NCI-H2029 (cell line): ENCODE results near the gene OTULINL.
A peak's percentile ranks its signal among the peaks of the same experiment; 100 is the strongest.
"Not testable (repeated sequence)": the region's sequence is repeated elsewhere in the genome, so short reads cannot be mapped to it uniquely, and the experiment has no call there.

Experiments used
- DNase-seq: peaks from one replicate; lab custom pipeline; 2025; lab: John Stamatoyannopoulos, UW

The OTULINL gene

DNA sequence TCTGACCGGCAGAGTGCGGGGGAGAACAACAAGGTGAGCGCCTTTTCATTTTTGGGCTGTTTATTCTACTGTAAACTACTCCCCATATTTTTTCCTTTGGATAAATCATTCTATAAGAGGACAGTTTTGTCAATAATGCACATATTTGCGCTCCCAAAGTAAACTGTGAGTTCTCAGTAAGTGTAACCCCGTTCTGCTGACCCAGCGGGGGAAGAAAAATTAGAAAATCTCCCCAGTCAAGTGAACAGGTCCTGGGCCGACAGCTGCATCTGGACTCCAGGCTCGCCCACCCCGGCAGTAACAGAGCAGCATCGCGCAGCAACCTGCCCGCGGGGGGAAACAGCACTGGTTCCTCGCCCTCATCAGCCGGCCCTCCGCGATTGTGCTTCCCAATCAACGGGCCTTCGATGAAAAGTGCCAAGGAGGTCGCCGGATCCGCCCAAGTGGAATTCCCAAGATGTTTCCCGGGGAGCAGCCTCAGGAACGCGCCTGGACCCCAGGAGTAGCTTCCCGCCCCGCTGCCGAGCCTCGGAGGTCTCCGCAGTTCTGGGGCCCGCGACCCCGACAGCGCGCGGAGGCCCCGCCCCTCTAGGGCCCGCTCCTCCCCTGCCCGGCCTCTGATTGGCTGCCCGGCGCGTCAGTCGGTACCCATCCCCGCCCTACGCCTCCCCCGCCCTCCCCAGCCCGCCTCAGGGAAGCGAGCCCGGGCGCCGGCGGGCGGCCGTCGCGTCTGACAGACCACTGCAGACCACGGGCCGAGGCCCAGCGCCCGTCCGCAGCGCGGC, at the start of gene OTULINL:
Gene OTULINL, plus strand, starts transcription at position 687 of the 785 bp plus-strand sequence. CDS start 103 bp downstream, outside the sequence.
- DNase-seq: peak; percentile 70

DNA sequence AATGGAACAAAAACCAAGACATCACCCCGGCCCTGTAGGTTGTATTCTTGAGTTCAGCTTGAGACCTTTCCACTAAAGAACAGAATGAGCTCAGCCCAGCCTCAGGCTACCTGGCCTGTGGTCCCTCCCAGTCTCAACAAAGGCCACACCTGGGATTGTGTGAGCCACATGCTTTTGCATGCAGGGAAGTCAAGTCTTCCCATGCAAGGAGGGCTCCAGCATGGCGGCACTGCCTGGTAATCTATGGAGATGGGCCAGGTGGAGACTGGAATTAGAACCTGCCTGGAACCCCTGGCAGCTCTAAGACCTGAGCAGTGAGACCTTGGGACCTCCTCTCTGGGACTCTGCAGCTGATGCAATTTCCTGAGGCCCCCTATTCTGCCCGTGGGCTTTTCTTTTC, 49.4 kb upstream of the OTULINL start:
- DNase-seq: no peak

GRCh38 chr5:14534773-14535172, 46.8 kb upstream of the OTULINL start:
- peak; percentile 47 for DNase-seq

DNA sequence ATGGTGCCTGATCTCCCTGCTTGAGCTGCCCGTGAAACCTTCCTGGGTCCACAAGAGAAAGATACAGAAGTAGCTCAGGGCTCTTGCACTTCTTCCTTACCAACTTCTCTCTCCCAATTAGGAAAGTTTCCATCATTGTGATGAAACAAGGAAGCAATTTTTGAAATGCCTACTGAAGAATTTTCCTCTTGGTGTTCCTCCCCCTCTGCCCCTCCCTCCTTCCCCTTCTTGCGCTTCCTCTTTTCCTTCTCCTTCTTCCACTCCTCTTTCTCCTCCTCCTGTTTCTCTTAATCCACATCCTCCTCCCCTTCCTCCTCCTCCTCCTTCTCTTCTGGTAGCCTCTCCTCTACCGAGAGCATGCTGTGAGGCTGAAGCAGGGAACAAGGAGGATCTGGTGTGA, 36.3 kb upstream of the OTULINL start:
- DNase-seq: no peak

GRCh38 chr5:14545862-14546261, 35.7 kb upstream of the OTULINL start:
- no peak for DNase-seq

DNA sequence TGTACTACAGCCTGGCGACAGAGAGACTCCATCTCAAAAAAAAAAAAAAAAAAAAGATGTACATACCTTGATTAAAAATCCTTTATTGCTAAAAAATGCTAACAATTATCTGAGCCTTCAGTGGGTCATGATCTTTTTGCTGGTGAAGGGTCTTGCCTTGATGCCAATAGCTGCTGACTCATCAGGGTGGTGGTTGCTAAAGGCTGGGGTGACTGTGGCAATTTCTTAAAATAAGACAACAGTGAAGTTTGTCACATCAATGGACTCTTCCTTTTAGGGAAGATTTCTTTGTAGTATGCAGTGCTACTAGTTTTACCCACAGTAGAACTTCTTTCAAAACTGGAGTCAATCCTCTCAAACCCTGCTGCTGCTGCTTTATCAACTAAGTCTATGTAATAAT, 33.9 kb upstream of the OTULINL start:
- DNase-seq: no peak

DNA sequence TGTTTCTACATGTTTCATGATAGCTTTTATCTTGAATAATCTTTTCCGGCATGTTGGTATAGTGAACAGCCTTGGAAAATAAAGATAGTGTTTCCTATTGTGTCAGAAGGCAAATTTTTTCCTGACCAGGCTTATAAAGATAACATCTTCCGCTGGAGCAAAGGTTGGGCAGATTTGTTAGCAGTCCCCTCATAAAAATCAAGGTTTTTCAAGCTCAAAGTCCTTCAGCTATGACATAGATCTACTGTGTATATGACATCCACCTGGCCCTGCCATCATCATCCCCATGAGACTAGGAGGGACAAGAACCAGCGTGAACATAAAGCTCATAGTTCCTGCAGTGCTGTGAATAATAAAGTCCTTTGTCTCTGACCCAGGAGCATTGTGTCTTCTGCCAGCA, 30.4 kb upstream of the OTULINL start:
- DNase-seq: no peak

DNA sequence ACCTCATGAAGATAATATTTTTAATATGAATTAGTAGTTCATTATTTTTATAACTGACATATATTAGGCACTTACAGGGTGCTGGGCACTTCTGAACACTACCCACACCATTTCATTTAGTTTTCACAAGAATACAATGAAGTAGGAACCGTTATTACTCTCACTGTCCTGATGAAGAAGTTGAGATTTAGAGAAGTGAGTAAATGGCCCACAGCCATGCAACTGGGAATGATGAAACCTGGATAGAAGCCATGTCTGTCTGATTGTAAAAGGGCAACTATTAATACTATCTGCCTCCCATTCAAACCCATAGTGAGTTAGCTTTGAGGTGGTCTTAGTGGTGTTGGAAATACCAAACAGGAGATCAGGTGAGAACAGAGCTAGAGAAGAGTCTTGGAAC, 29.6 kb upstream of the OTULINL start:
- DNase-seq: no peak

GRCh38 chr5:14554288-14554687, 27.3 kb upstream of the OTULINL start:
- not testable (repeated sequence) for DNase-seq

- no peak for DNase-seq
Measured at GRCh38 chr5:14556015-14556414, 25.6 kb upstream of the OTULINL start.

DNA sequence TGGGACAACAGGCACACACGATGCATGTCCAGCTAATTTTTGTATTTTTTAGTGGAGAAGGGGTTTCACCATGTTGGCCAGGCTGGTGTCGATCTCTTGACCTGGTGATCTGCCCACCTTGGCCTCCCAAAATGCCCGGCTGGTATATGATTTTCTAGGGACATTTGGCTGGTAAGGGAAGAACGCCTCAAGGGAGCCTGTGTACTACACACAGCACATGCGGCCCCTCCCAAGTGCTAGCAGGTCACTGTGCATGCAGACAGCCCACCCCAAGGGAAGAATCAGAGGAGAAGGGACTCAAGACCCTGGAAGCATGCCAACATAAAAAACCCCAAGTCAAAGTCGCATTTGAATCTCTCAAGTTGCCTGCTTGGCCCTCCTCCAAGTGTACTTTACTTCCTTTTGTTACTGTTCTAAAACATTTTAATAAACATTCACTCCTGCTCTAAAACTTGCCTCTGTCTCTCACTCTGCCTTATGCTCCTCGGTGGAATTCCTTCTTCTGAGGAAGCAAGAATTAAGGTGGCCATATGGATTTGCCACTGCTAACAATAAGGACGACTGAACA, 24.3 kb upstream of the OTULINL start:
- no peak for DNase-seq

DNA sequence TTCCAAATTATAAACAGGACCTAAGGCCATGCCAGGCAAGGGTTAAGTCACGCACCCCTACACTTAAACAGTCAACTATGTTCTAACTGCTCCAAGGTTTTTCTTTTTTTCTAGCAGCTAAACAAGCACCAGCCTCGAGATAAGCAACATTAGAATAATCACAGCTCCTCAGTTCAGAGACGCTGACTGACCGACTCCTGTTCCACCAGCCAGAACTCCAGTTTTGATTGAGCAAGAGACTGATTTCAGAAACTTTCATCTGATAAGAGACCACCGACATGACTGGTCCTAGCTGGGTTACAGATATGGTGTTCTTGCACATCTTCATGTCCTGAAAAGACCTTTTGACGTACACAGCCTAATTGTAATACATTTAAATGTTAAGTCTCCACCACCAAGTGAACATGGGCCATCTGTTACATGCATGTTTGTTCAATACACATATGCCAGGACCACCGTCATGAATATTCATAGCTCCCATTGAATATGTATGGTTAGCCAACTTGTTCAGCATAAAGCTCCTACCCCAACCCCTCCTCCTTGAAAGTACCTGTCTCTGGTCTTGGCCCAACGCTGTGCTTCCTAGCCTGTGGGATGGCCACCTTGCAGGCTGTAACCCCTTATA, 23.7 kb upstream of the OTULINL start:
- DNase-seq: no peak

GRCh38 chr5:14560091-14560595, 21.4 kb upstream of the OTULINL start:
- DNase-seq: peak; percentile 87

DNA sequence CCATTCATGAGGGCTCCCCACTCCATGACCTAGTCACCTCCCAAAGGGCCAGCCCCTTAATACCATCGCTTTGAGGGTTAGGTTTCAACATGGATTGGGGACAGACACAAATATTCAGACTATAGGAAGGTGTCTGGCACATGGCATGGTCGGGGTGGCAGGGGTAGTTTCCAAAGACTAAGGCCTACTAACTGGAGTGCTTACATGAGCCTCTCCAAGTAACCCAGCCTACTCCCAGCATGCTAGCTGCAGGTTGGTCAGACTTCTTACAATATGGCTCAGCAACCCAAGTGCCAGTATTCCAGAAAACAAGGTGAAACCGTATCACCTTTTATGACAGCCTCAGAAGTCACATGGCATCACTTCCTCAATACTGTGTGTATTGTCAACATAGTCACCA, 19.9 kb upstream of the OTULINL start:
- DNase-seq: no peak

- no peak for DNase-seq
Measured at GRCh38 chr5:14568333-14568732, 13.3 kb upstream of the OTULINL start.

DNA sequence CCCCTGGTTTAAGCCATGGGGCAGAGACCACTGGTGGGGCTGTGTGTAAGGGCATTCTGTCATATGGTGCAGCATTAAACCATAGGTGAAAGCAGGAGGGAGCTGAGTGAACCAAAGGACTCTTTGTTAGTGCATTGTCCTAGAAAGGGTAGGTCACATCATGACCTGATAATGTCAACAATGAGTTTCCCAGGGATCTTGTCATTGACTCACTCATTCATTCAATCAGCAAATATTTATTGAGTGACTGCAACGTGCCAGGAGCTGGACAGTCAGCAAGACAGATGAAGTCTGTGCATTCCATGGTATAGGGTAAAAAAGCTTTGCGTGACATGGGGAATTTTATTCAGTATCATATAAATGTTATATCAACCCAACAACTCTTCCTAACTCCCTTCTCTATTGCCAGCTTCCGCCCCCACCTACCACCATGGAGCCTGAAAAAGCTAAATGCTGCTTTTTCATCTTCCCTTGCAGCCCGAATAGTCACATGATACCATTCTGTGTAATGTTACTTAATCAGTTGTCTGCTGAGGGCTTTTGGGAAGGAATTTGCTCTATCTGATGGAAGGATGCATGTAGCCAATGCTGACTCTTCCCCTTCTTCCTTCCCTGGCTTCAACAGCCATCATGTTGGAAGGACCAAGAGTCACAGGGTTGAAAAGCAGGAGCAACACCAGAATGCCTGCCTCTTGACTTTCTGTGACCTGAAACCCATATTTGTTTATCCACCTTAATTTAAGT, 11.5 kb upstream of the OTULINL start:
- no peak for DNase-seq

- no peak for DNase-seq
Measured at GRCh38 chr5:14571901-14572300, 9.7 kb upstream of the OTULINL start.

- no peak for DNase-seq
Measured at GRCh38 chr5:14572385-14572784, 9.2 kb upstream of the OTULINL start.

- DNase-seq: no peak
Measured at GRCh38 chr5:14572836-14573235, 8.8 kb upstream of the OTULINL start.

DNA sequence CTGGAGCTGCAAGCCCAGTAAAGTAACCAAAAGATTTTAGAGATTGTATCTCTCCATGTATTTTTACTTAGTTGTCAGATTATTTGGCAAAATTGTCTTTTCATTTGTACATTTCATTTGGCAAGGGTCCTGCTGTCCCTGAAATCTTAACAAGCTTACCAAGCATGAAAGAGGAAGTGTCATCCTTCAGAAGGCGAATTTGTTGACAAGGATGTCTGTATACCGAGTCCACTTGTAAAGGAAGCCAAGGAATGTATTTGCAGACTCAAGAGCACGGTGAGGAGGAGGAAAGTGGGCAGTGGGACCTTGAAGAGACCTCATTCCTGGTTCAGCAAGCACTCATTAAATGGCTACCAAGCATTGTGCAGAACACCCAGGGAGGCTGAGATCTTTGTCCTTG, 7.5 kb upstream of the OTULINL start:
- no peak for DNase-seq

DNA sequence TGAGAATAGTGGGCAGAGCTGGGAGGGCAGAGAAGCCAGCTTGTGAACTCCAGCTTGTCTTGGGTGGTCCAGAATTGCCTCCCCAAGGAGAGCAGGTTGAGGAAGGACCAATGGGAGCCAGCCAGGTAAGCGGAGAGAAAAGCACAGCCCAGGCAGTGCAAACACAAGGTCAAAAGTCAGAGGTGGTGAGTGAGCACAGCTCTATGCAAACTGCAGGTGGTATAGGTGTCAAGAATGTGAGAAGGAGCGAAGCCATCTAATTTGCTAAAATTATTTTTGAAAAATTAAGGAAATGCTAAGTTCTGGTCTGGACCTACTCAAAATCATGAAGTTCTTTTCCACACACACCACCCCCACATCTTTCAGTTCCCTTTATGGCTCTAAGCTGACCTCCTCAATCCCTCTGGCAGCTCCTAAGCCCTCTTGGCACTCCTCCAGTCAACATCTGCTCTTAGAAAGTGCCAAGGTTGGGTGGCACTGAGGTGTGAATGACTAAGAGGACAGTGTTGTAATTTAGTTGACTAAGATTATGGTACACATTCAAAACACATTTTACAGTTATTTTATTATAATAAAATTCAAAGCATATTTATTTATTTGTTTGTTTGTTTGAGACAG, 6.6 kb upstream of the OTULINL start:
- DNase-seq: peak; percentile 70

- DNase-seq: no peak
Measured at GRCh38 chr5:14576206-14576605, 5.4 kb upstream of the OTULINL start.
